Peyer's patch (tissue), 4 donors: ENCODE results near the gene SPRYD7. TPM values are rescaled to one million over a fixed set of nuclear protein-coding genes. Genes with fewer than 3 reads are reported as not detected.
A peak's percentile ranks its signal among the peaks of the same experiment; 100 is the strongest.

Source experiments
- DNase-seq, 3 donors: peaks; one replicate each; pipeline ENCODE4 v3.0.0-alpha.2; 2017 to 2019
- H3K27ac ChIP-seq, 4 donors: fragments of 200-600 bp; sonication (generic); one replicate each; pipeline ENCODE4 v1.5.1; 2016 to 2019
- H3K27me3 ChIP-seq, 2 donors: fragments of 200-600 bp; sonication (generic); one replicate each; pipeline ENCODE4 v1.5.1; 2019
- H3K36me3 ChIP-seq, 3 donors: fragments of 200-600 bp; sonication (generic); one replicate each; pipeline ENCODE4 v1.5.1; 2016 to 2019
- H3K4me1 ChIP-seq, 4 donors: fragments of 200-600 bp; sonication (generic); one replicate each; pipeline ENCODE4 v1.5.1; 2016 to 2019
- H3K4me3 ChIP-seq, 4 donors: fragments of 200-600 bp; sonication (generic); 1 replicate in 3 of 4; 2 replicates in 1 of 4; pipeline ENCODE4 v1.5.1; 2016 to 2019; ENCODE audit warnings: mild to moderate bottlenecking in 1 of 4
- H3K9me3 ChIP-seq, 4 donors: fragments of 200-600 bp; sonication (generic); one replicate each; pipeline ENCODE4 v1.5.1; 2016 to 2019; ENCODE audit warnings: mild to moderate bottlenecking in 1 of 4
- POLR2A ChIP-seq, 2 donors: fragments of 450-650 bp; IDR thresholded peaks; one replicate each; pipeline ENCODE4 v1.5.1; 2017; ENCODE audit warnings: antibody characterized with exemption in 2 of 2, mild to moderate bottlenecking in 2 of 2, moderate library complexity in 2 of 2
- total RNA-seq, 4 donors: library from RNA; depleted of rRNA; stranded (reverse); fragments of >200 nt; gene quantifications; one replicate each; pipeline ENCODE4 v1.1.0, GENCODE V29; 2016
- TF ChIP-seq, protein P1 (sequence below), 6 experiments: fragments of 450-650 bp in 4 of 6; fragments of 200-600 bp in 2 of 6; sonication (generic) in 1 of 6; IDR thresholded peaks; one replicate each; pipeline ENCODE4 v1.5.1; 2017 to 2019; ENCODE audit warnings: antibody characterized with exemption in 6 of 6, mild to moderate bottlenecking in 3 of 6, moderate library complexity in 1 of 6

SPRYD7 gene
- total RNA-seq, 4 donors from 2014 or later, result 5.8 to 10.3 (median 7.3) TPM

GRCh38 chr13:49938314-49938713, 2.2 kb upstream of the SPRYD7 start:
- TF ChIP-seq, protein P1, sequence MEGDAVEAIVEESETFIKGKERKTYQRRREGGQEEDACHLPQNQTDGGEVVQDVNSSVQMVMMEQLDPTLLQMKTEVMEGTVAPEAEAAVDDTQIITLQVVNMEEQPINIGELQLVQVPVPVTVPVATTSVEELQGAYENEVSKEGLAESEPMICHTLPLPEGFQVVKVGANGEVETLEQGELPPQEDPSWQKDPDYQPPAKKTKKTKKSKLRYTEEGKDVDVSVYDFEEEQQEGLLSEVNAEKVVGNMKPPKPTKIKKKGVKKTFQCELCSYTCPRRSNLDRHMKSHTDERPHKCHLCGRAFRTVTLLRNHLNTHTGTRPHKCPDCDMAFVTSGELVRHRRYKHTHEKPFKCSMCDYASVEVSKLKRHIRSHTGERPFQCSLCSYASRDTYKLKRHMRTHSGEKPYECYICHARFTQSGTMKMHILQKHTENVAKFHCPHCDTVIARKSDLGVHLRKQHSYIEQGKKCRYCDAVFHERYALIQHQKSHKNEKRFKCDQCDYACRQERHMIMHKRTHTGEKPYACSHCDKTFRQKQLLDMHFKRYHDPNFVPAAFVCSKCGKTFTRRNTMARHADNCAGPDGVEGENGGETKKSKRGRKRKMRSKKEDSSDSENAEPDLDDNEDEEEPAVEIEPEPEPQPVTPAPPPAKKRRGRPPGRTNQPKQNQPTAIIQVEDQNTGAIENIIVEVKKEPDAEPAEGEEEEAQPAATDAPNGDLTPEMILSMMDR (IDR thresholded peaks at IDR 0.05), result no peak
- no peak for TF ChIP-seq POLR2A (IDR thresholded peaks at IDR 0.05)
- Histone ChIP-seq H3K36me3 (no peaks in the 10 kb centered on the region), H3K4me3 (no peak overlapping the region), H3K27ac (peak overlapping the region in 3 of 4 donors; percentile 45 to 85 (median 80)), H3K9me3 (no peaks in the 10 kb centered on the region), H3K27me3 (no peaks in the 10 kb centered on the region), H3K4me1 (peaks cover 0 to 16% (median 0%) of the 10 kb centered on the region in 4 donors)
- DNase-seq, result no peak

DNA sequence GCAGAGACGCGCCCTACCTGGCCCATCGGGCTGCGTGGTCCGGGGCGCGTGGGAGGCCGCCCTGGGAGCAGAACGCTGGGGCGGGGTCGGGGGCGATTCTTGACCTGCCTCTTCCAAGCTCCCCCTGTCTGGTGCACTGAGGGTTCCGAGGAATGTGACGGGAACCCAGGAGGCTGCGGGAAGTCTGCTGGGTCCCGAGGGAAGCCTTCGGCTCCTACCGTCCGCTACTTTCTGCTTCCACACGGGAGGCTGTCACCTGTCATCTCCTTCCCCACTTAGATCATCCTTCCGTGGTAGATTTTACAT, 781 bp upstream of the SPRYD7 start:
- peak in 1 of 3 donors; percentile 37 for DNase-seq
- no peaks in the 10 kb centered on the region for H3K27me3 ChIP-seq
- H3K9me3 ChIP-seq, result no peaks in the 10 kb centered on the region
- H3K27ac ChIP-seq, result peak overlapping the region; percentile 79 to 91 (median 84)
- H3K4me3 ChIP-seq, result peak overlapping the region; percentile 71 to 88 (median 81)
- H3K36me3 ChIP-seq, result no peaks in the 10 kb centered on the region
- TF ChIP-seq, protein P1 (IDR thresholded peaks at IDR 0.05), result no peak
- TF ChIP-seq POLR2A (IDR thresholded peaks at IDR 0.05), result no peak
- peaks cover 0 to 16% (median 0%) of the 10 kb centered on the region in 4 donors for H3K4me1 ChIP-seq

DNA sequence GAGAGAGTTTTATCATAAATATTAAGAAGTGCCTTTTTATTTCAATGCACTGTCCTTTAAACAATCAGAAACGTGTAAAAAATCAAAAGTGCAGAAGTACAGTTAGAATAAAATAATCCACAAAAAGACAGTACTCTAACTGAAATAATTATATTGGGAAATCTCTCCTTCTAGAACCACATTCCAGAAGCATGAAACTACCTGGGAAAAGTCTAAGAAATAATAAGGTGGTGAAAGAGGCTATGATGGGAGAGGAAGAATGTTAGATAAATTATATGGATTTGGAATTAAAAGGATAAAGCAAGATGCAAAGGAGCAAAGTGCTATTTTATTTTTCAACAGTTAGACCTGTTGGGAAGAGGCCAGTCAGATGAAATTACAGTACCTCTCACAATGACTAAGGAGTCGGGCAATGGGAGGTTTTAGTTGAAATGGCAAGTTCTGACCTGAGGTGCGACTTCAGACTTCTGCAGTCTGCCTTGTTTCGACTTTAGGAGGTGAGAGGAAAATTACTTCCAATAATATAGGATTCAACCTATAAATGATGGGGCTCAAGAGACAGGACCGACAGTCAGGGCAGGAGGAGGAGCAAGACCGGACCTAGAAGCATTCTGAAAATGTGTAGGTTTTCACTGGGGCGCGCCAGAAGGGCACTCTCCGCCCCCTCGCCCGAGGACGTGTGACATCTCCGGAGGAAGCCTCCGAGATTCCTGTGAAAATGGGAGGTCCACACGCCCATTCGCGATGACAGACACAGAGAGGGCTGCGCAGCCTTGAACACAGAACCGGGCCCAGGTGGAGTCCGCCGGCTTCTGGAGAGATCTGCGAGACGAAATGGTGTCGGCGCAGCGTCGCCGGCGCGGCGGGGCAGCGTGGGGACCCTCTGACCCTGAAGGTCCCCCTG, 717 bp downstream of the SPRYD7 start:
- peak overlapping the region; percentile 79 to 91 (median 84) for H3K27ac ChIP-seq
- H3K27me3 ChIP-seq, result no peaks in the 10 kb centered on the region
- TF ChIP-seq POLR2A (IDR thresholded peaks at IDR 0.05), result no peak
- TF ChIP-seq, protein P1 (IDR thresholded peaks at IDR 0.05), result no peak
- H3K36me3 ChIP-seq, result peaks cover 0 to 3% (median 0%) of the 10 kb centered on the region in 3 donors
- no peaks in the 10 kb centered on the region for H3K9me3 ChIP-seq
- peak overlapping the region; percentile 71 to 88 (median 81) for H3K4me3 ChIP-seq
- DNase-seq, result peak in 2 of 3 donors; percentile 28 to 66
- H3K4me1 ChIP-seq, result peaks cover 0 to 16% (median 0%) of the 10 kb centered on the region in 4 donors

- Histone ChIP-seq H3K27me3 (no peaks in the 10 kb centered on the region), H3K4me1 (peaks cover 0 to 16% (median 0%) of the 10 kb centered on the region in 4 donors), H3K36me3 (peaks cover 0 to 20% (median 0%) of the 10 kb centered on the region in 3 donors), H3K27ac (no peak overlapping the region), H3K4me3 (no peak overlapping the region), H3K9me3 (no peaks in the 10 kb centered on the region)
- no peak for DNase-seq
- no peak for TF ChIP-seq POLR2A (IDR thresholded peaks at IDR 0.05)
- TF ChIP-seq, protein P1 (IDR thresholded peaks at IDR 0.05), result no peak
These were observed 2.6 kb downstream of the SPRYD7 start for GRCh38 chr13:49933511-49933910.

DNA sequence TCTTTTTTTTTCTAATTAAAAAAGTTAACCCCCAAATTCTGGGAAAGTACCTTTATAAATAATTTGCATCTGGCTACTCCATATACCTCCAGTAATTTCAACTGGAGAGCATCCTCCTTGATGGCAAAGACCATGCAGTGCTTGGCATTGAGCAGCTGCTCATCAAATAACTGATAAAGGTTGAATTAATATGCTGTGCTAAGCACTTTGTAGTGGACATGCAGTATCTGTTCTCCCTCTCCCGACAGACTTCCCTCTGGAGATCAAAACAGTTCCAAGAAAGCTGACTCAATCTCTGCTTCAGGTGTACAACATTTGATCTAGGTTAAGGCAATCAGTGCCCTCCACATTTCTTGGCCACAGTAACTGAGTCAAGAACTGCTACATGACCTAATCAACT, 3.3 kb downstream of the SPRYD7 start:
- TF ChIP-seq POLR2A (IDR thresholded peaks at IDR 0.05), result no peak
- TF ChIP-seq, protein P1 (IDR thresholded peaks at IDR 0.05), result no peak
- Histone ChIP-seq H3K4me3 (no peak overlapping the region), H3K27ac (no peak overlapping the region), H3K9me3 (no peaks in the 10 kb centered on the region), H3K27me3 (no peaks in the 10 kb centered on the region), H3K36me3 (peaks cover 0 to 20% (median 0%) of the 10 kb centered on the region in 3 donors), H3K4me1 (peaks cover 0 to 16% (median 0%) of the 10 kb centered on the region in 4 donors)
- DNase-seq, result no peak
